ENCODE data around the gene MBNL2.

The MBNL2 gene

DNA sequence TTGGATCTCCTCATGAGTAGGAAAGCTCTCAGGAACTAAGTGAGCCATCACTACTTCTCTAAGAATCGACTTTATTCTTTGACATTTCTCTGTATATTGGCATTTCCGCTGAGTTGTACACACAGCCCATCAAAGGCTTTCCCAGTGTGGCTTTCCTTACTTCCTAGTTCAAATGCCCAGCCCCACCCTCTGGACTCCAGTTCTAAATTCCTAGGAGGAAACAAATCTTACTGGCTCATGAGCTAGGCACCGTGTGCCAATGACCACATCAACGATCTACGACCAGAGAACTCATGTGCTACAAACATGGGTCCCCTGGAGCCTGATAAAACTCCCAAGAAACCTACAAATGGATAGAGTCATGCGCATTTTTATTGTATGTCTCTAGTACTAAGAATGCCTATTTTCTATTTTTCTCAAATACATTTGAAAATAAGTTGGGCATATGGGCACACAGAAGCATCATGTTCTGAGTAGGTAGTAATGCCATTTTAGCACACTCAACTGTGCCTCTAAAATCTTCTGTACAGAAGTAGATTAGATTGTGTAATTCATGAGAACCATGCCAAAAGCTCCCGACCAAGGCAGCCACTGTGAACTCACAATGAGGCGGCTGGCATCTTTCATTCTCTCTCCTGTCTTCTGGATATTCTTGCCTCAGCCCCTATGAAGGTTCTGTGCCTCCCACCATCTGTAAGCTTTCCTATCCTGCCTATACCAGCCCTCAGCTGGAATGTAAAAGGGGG is 201.3 kb downstream of the MBNL2 start:
- no peak overlapping the region for H3K27ac ChIP-seq (ENCODE audit: low read depth, low read length)
- no peak overlapping the region for H3K4me3 ChIP-seq (ENCODE audit: low read depth in 1 of 2, low read length in 2 of 2)

DNA sequence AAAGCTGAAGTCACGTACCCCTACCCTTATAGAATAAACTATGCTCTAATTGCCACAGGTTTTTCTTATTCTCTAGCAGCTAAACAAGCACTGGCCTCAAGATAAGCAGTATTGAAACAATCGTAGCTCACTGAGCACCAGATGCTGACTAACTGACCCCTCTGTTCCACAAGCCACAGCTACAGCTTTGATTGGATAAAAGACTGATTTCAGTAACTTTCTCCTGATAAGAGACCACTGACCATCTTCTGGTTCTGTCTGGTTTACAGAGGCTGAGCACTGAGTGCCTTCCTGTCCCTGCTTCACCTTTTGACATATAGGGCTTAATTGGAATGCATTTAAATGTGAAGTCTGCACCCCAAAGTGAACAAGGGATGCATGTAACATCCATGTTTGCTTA is 203.5 kb downstream of the MBNL2 start:
- no peak overlapping the region for H3K27ac ChIP-seq (ENCODE audit: low read depth, low read length)
- H3K27me3 ChIP-seq (ENCODE audit: control insufficient read depth in 1 of 2, insufficient read depth in 2 of 2, low read length in 2 of 2) = no peaks in the 10 kb centered on the region

More for the DNA sequence above, 201.3 kb downstream of the MBNL2 start:
- Histone ChIP-seq H3K36me3 (ENCODE audit: insufficient read depth, low read length) (no peaks in the 10 kb centered on the region), H3K27me3 (ENCODE audit: control insufficient read depth in 1 of 2, insufficient read depth in 2 of 2, low read length in 2 of 2) (no peaks in the 10 kb centered on the region), H3K9me3 (ENCODE audit: low read length) (no peaks in the 10 kb centered on the region), H3K9ac (ENCODE audit: low read length) (no peak overlapping the region), H3K4me1 (ENCODE audit: insufficient read depth, low read length) (no peaks in the 10 kb centered on the region)

DNA sequence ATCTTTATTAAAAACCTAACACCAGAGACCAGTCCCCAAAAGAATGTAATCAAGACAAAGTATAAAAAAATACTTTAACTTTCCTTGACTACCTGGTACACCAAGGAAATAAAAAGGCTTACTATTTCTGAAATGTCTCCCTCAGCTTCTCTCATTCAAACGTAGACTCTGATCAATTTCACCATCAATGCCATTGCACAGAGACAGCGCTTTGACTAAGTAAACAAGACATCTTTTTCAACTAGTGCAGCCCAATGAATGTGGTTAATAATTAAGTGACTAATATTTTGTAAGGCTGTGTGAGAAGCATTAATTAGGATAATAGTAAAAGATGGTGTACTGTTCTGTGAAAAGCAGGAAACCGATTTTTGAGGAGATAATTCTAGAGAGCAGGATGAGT is 204.6 kb downstream of the MBNL2 start:
- Histone ChIP-seq H3K9me3 (ENCODE audit: low read length) (no peaks in the 10 kb centered on the region), H3K4me3 (ENCODE audit: low read depth in 1 of 2, low read length in 2 of 2) (no peak overlapping the region), H3K4me1 (ENCODE audit: insufficient read depth, low read length) (no peaks in the 10 kb centered on the region), H3K27me3 (ENCODE audit: control insufficient read depth in 1 of 2, insufficient read depth in 2 of 2, low read length in 2 of 2) (no peaks in the 10 kb centered on the region), H3K27ac (ENCODE audit: low read depth, low read length) (no peak overlapping the region), H3K9ac (ENCODE audit: low read length) (no peak overlapping the region), H3K36me3 (ENCODE audit: insufficient read depth, low read length) (no peaks in the 10 kb centered on the region)

More for the DNA sequence above, 203.5 kb downstream of the MBNL2 start:
- Histone ChIP-seq H3K9ac (ENCODE audit: low read length) (no peak overlapping the region), H3K9me3 (ENCODE audit: low read length) (no peaks in the 10 kb centered on the region), H3K36me3 (ENCODE audit: insufficient read depth, low read length) (no peaks in the 10 kb centered on the region), H3K4me3 (ENCODE audit: low read depth in 1 of 2, low read length in 2 of 2) (no peak overlapping the region), H3K4me1 (ENCODE audit: insufficient read depth, low read length) (no peaks in the 10 kb centered on the region)

DNA sequence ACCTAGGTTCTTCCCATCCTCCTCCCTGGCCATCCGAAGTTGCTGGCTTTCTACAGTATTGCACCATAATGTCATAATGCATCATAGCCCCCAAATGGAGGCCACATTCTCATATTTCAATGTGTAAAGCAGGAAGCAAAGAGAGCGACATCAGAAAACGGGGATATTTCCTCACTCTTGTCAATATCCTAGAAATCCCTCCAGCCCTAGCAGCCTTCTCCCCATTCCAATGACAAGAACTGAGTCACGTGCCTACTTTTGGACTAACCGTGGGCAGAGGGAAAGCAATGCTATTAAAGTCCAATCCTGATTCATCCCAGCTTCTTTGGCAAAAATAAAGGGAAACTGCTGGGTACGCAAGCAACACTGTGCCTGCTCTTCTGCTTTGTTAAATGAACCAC is 207.5 kb downstream of the MBNL2 start:
- no peaks in the 10 kb centered on the region for H3K36me3 ChIP-seq (ENCODE audit: insufficient read depth, low read length)
- H3K4me3 ChIP-seq (ENCODE audit: low read depth in 1 of 2, low read length in 2 of 2) = no peak overlapping the region
- no peaks in the 10 kb centered on the region for H3K4me1 ChIP-seq (ENCODE audit: insufficient read depth, low read length)
- H3K27ac ChIP-seq (ENCODE audit: low read depth, low read length) = no peak overlapping the region
- no peaks in the 10 kb centered on the region for H3K9me3 ChIP-seq (ENCODE audit: low read length)
- no peaks in the 10 kb centered on the region for H3K27me3 ChIP-seq (ENCODE audit: control insufficient read depth in 1 of 2, insufficient read depth in 2 of 2, low read length in 2 of 2)
- H3K9ac ChIP-seq (ENCODE audit: low read length) = no peak overlapping the region

GRCh38 chr13:97430296-97430695 is 208.2 kb downstream of the MBNL2 start:
- no peak overlapping the region for H3K9ac ChIP-seq (ENCODE audit: low read length)

GRCh38 chr13:97431171-97431764 is 209.1 kb downstream of the MBNL2 start:
- Histone ChIP-seq H3K4me1 (ENCODE audit: insufficient read depth, low read length) (peaks cover 8% of the 10 kb centered on the region), H3K4me3 (ENCODE audit: low read depth in 1 of 2, low read length in 2 of 2) (no peak overlapping the region), H3K9me3 (ENCODE audit: low read length) (no peaks in the 10 kb centered on the region), H3K9ac (ENCODE audit: low read length) (no peak overlapping the region), H3K36me3 (ENCODE audit: insufficient read depth, low read length) (no peaks in the 10 kb centered on the region), H3K27me3 (ENCODE audit: control insufficient read depth in 1 of 2, insufficient read depth in 2 of 2, low read length in 2 of 2) (no peaks in the 10 kb centered on the region), H3K27ac (ENCODE audit: low read depth, low read length) (no peak overlapping the region)

More at GRCh38 chr13:97430296-97430695, 208.2 kb downstream of the MBNL2 start:
- Histone ChIP-seq H3K4me3 (ENCODE audit: low read depth in 1 of 2, low read length in 2 of 2) (no peak overlapping the region), H3K4me1 (ENCODE audit: insufficient read depth, low read length) (no peaks in the 10 kb centered on the region), H3K36me3 (ENCODE audit: insufficient read depth, low read length) (no peaks in the 10 kb centered on the region), H3K9me3 (ENCODE audit: low read length) (no peaks in the 10 kb centered on the region), H3K27me3 (ENCODE audit: control insufficient read depth in 1 of 2, insufficient read depth in 2 of 2, low read length in 2 of 2) (no peaks in the 10 kb centered on the region), H3K27ac (ENCODE audit: low read depth, low read length) (no peak overlapping the region)

GRCh38 chr13:97432232-97432916 is 210.2 kb downstream of the MBNL2 start:
- H3K4me1 ChIP-seq (ENCODE audit: insufficient read depth, low read length) = peaks cover 13% of the 10 kb centered on the region
- no peaks in the 10 kb centered on the region for H3K27me3 ChIP-seq (ENCODE audit: control insufficient read depth in 1 of 2, insufficient read depth in 2 of 2, low read length in 2 of 2)
- peak overlapping the region; percentile 71 for H3K9ac ChIP-seq (ENCODE audit: low read length)
- H3K36me3 ChIP-seq (ENCODE audit: insufficient read depth, low read length) = no peaks in the 10 kb centered on the region
- no peaks in the 10 kb centered on the region for H3K9me3 ChIP-seq (ENCODE audit: low read length)
- H3K4me3 ChIP-seq (ENCODE audit: low read depth in 1 of 2, low read length in 2 of 2) = peak overlapping the region; percentile 75 to 81
- H3K27ac ChIP-seq (ENCODE audit: low read depth, low read length) = peak overlapping the region; percentile 89

DNA sequence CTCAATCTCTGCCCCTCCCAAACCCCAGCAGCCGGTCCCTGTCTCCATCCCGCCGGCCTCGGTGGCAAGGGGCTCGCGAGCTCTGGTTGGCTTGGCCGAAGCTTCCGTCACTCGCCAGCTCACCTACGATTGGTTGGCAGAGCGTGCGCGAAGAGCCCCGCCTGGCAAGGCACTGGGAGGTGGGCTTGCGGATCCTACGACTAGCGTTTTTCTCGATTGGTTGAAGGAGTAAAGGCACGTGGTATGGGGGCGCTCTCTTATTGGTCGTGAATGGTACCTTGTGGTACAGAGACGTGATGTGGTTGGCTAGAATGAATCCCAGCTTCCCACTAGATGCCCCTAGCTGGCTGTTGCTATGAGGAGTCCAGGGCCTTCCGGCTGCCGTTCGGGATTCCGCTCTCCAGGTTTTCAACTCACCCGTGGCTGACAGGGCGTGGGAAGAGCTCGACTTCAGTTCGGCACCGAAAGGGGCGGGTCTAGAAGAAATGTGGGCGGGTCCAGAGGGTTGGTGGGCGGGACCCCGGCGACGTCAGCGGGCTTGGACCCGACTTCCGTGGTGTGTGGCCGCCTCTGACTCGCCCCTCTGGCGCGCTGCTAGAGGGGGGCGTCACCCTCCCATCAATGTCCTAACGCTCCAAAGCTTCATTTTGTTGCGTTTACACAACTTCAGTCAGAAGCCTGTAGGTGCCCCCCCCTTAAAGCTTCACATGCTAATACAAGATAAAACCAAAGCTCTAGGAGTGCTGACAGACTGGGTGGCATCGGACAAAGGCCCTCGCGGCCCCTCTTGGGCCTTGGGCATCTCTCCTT is 211.0 kb downstream of the MBNL2 start:
- Histone ChIP-seq H3K9me3 (ENCODE audit: low read length) (no peaks in the 10 kb centered on the region), H3K36me3 (ENCODE audit: insufficient read depth, low read length) (no peaks in the 10 kb centered on the region), H3K4me3 (ENCODE audit: low read depth in 1 of 2, low read length in 2 of 2) (peak overlapping the region; percentile 90 to 98), H3K9ac (ENCODE audit: low read length) (peak overlapping the region; percentile 94), H3K27ac (ENCODE audit: low read depth, low read length) (peak overlapping the region; percentile 99), H3K4me1 (ENCODE audit: insufficient read depth, low read length) (peaks cover 18% of the 10 kb centered on the region), H3K27me3 (ENCODE audit: control insufficient read depth in 1 of 2, insufficient read depth in 2 of 2, low read length in 2 of 2) (no peaks in the 10 kb centered on the region)

GRCh38 chr13:97433727-97434396 is 211.7 kb downstream of the MBNL2 start, which contains the start of gene RAP2A:
Gene RAP2A (plus strand): TSS chr13:97434169. CDS start chr13:97434471, 302 bp downstream.
- peak within 1 kb of the TSS; percentile 90 to 98 for H3K4me3 ChIP-seq (ENCODE audit: low read depth in 1 of 2, low read length in 2 of 2)
- no peaks in the 10 kb centered on the region for H3K27me3 ChIP-seq (ENCODE audit: control insufficient read depth in 1 of 2, insufficient read depth in 2 of 2, low read length in 2 of 2)
- peak within 1 kb of the TSS; percentile 94 for H3K9ac ChIP-seq (ENCODE audit: low read length)
- H3K4me1 ChIP-seq (ENCODE audit: insufficient read depth, low read length) = peaks cover 23% of the 10 kb centered on the region
- H3K27ac ChIP-seq (ENCODE audit: low read depth, low read length) = peak within 1 kb of the TSS; percentile 99
- H3K36me3 ChIP-seq (ENCODE audit: insufficient read depth, low read length) = no peaks in the 10 kb centered on the region
- no peaks in the 10 kb centered on the region for H3K9me3 ChIP-seq (ENCODE audit: low read length)

DNA sequence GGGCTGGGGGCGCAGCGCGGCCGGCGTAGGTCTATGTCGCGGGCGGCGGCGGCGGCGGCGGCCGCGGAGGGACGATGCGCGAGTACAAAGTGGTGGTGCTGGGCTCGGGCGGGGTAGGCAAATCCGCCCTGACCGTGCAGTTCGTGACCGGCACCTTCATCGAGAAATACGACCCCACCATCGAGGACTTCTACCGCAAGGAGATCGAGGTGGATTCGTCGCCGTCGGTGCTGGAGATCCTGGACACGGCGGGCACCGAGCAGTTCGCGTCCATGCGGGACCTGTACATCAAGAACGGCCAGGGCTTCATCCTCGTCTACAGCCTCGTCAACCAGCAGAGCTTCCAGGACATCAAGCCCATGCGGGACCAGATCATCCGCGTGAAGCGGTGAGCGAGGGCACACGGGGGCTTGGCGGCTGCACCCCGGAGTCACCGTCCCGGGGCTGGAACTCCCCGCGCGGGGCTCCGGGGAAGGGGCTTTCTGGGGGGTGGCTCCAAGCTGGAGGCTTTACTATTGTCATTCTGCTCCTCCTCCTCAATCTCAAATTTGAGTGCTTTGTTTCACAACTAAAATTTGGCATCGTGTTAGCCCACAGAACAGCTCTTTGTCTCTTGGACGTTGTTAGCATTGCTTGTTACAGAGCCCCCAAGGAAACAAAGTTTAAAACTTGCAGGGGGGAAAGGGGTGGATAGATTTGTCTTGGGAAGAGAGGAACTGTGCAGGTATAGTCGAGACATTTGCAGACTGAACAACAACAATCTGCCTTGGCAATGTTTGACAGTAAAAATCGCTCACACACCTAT is 212.5 kb downstream of the MBNL2 start:
- H3K9me3 ChIP-seq (ENCODE audit: low read length) = no peaks in the 10 kb centered on the region
- peaks cover 23% of the 10 kb centered on the region for H3K4me1 ChIP-seq (ENCODE audit: insufficient read depth, low read length)
- H3K9ac ChIP-seq (ENCODE audit: low read length) = peak overlapping the region; percentile 2
- peak overlapping the region; percentile 45 for H3K27ac ChIP-seq (ENCODE audit: low read depth, low read length)
- peak overlapping the region; percentile 58 for H3K4me3 ChIP-seq (ENCODE audit: low read depth in 1 of 2, low read length in 2 of 2)
- H3K27me3 ChIP-seq (ENCODE audit: control insufficient read depth in 1 of 2, insufficient read depth in 2 of 2, low read length in 2 of 2) = no peaks in the 10 kb centered on the region
- H3K36me3 ChIP-seq (ENCODE audit: insufficient read depth, low read length) = no peaks in the 10 kb centered on the region

All from muscle layer of colon (tissue), 2 donors.